IMR-90 (cell line): ENCODE measurements around the gene CDK6. TPM values are rescaled to one million over a fixed set of nuclear protein-coding genes. Genes with fewer than 3 reads are reported as not detected.
A peak's percentile ranks its signal among the peaks of the same experiment; 100 is the strongest.

ENCODE experiments used
- ATAC-seq: fragments of 200-7000 bp; cut with Tn5 transposase; 2 replicates; pipeline ENCODE4 v1.9.1; 2020; ENCODE audit warnings: low read depth, mild to moderate bottlenecking, moderate library complexity
- BruUV-seq: library from RNA; stranded (reverse); fragments of 400-500 nt; replicated peaks from 2 replicates; lab custom pipeline; 2021; lab: Mats Ljungman, UMichigan
- CTCF ChIA-PET: fragments of 300-600 bp; formaldehyde crosslinking; extraction: SDS; loops from one replicate; lab custom pipeline; 2021; ENCODE audit warnings: antibody characterized with exemption; lab: Yijun Ruan, JAX
- POLR2A ChIA-PET: fragments of 300-600 bp; sonication (Branson Sonifier 250); formaldehyde crosslinking; loops from one replicate; lab custom pipeline; 2022; ENCODE audit warnings: antibody characterized with exemption; ENCODE audit not compliant: unreplicated experiment; lab: Charles Lee
- DNase-seq: peaks from one replicate; pipeline ENCODE4 v3.0.0; 2013
- H2AFZ ChIP-seq: replicated peaks from 2 replicates; pipeline ENCODE3; 2013; ENCODE audit warnings: low read length, mild to moderate bottlenecking; ENCODE audit not compliant: poor library complexity
- H2AK5ac ChIP-seq: 2 replicates; pipeline ENCODE4 v1.6.1; 2013; ENCODE audit warnings: low read depth, low read length, inconsistent platforms
- H2AK9ac ChIP-seq: replicated peaks from 2 replicates; pipeline ENCODE3; 2013; ENCODE audit warnings: mild to moderate bottlenecking, low read depth, low read length, moderate library complexity; ENCODE audit not compliant: poor library complexity
- H2BK120ac ChIP-seq: 2 replicates; pipeline ENCODE4 v1.6.1; 2013; ENCODE audit warnings: low read depth, low read length, inconsistent platforms
- H2BK15ac ChIP-seq: 3 replicates; pipeline ENCODE4 v1.6.1; 2013; ENCODE audit warnings: low read depth, low read length, inconsistent platforms
- H2BK20ac ChIP-seq: 2 replicates; pipeline ENCODE4 v1.6.1; 2013; ENCODE audit warnings: low read depth, mild to moderate bottlenecking, inconsistent platforms, low read length, moderate library complexity
- H2BK5ac ChIP-seq: 2 replicates; pipeline ENCODE4 v1.6.1; 2013; ENCODE audit warnings: mild to moderate bottlenecking, low read depth, low read length, inconsistent platforms; ENCODE audit not compliant: poor library complexity, severe bottlenecking
- H3K14ac ChIP-seq: replicated peaks from 2 replicates; pipeline ENCODE4 v1.6.1; 2013; ENCODE audit warnings: low read depth, low read length, inconsistent platforms
- H3K18ac ChIP-seq: 2 replicates; pipeline ENCODE4 v1.6.1; 2013; ENCODE audit warnings: low read depth, low read length, control low read depth
- H3K23ac ChIP-seq: 2 replicates; pipeline ENCODE4 v1.6.1; 2013; ENCODE audit warnings: low read depth, low read length, inconsistent platforms
- H3K27ac ChIP-seq: 2 replicates; pipeline ENCODE4 v1.5.1; 2013; ENCODE audit warnings: mild to moderate bottlenecking, control low read depth, low read length; ENCODE audit not compliant: insufficient read depth
- H3K27me3 ChIP-seq: 2 replicates; pipeline ENCODE4 v1.6.1; 2013; ENCODE audit warnings: low read length; ENCODE audit not compliant: control insufficient read depth, insufficient read depth
- H3K36me3 ChIP-seq: 2 replicates; pipeline ENCODE4 v1.6.1; 2013; ENCODE audit warnings: low read length, mixed read lengths; ENCODE audit not compliant: control insufficient read depth, insufficient read depth
- H3K4ac ChIP-seq: 2 replicates; pipeline ENCODE4 v1.6.1; 2013; ENCODE audit warnings: low read depth, low read length, inconsistent platforms
- H3K4me1 ChIP-seq: 2 replicates; pipeline ENCODE4 v1.6.1; 2013; ENCODE audit warnings: low read length, mixed read lengths; ENCODE audit not compliant: control insufficient read depth, insufficient read depth
- H3K4me2 ChIP-seq: 2 replicates; pipeline ENCODE4 v1.6.1; 2013; ENCODE audit warnings: low read depth, mild to moderate bottlenecking, control low read depth, low read length, moderate library complexity
- H3K4me3 ChIP-seq: 2 replicates; pipeline ENCODE4 v1.5.1; 2013; ENCODE audit warnings: low read depth, mild to moderate bottlenecking, control low read depth, low read length, moderate library complexity; ENCODE audit not compliant: insufficient read depth
- H3K56ac ChIP-seq: 2 replicates; pipeline ENCODE4 v1.6.1; 2013; ENCODE audit warnings: low read length, inconsistent platforms; ENCODE audit not compliant: insufficient read depth; ENCODE audit errors: extremely low read depth
- H3K79me1 ChIP-seq, 2 experiments: 2 replicates each; pipeline ENCODE4 v1.6.1; 2013; ENCODE audit warnings: low read length in 2 of 2, inconsistent platforms in 1 of 2, low read depth in 1 of 2
- H3K9ac ChIP-seq: 2 replicates; pipeline ENCODE4 v1.6.1; 2013; ENCODE audit warnings: low read depth, low read length, control low read depth
- H3K9me1 ChIP-seq: 2 replicates; pipeline ENCODE4 v1.6.1; 2013; ENCODE audit warnings: low read length, inconsistent platforms; ENCODE audit not compliant: insufficient read depth
- H3K9me3 ChIP-seq: 2 replicates; pipeline ENCODE4 v1.6.1; 2013; ENCODE audit warnings: low read length; ENCODE audit not compliant: control insufficient read depth, insufficient read depth
- H4K20me1 ChIP-seq: 2 replicates; pipeline ENCODE4 v1.6.1; 2013; ENCODE audit warnings: low read length, inconsistent platforms; ENCODE audit not compliant: insufficient read depth
- H4K5ac ChIP-seq: 2 replicates; pipeline ENCODE4 v1.6.1; 2013; ENCODE audit warnings: mild to moderate bottlenecking, low read depth, low read length, control low read depth
- H4K8ac ChIP-seq, 2 experiments: 2 replicates each; pipeline ENCODE4 v1.6.1; 2013; ENCODE audit warnings: low read depth in 2 of 2, low read length in 2 of 2, control low read depth in 1 of 2, inconsistent platforms in 1 of 2
- H4K91ac ChIP-seq: 2 replicates; pipeline ENCODE4 v1.6.1; 2013; ENCODE audit warnings: low read depth, low read length, inconsistent platforms; ENCODE audit not compliant: insufficient read depth
- CEBPB ChIP-seq: IDR thresholded peaks from 2 replicates; pipeline ENCODE4 v1.6.1; 2012; ENCODE audit warnings: low read depth, low read length, improper control_type of control experiment
- CHD1 ChIP-seq: IDR thresholded peaks from 2 replicates; pipeline ENCODE4 v1.6.1; 2012; ENCODE audit warnings: low read depth, low read length, improper control_type of control experiment
- FOS ChIP-seq: fragments of 150-350 bp; IDR thresholded peaks from 2 replicates; pipeline ENCODE4 v1.6.1; 2016; ENCODE audit warnings: low read depth, low read length
- MAFK ChIP-seq: IDR thresholded peaks from 2 replicates; pipeline ENCODE4 v1.6.1; 2012; ENCODE audit warnings: low read depth, low read length, improper control_type of control experiment
- MAZ ChIP-seq: IDR thresholded peaks from 2 replicates; pipeline ENCODE4 v1.6.1; 2012; ENCODE audit warnings: low read depth, mild to moderate bottlenecking, low read length, improper control_type of control experiment, moderate library complexity, borderline replicate concordance
- NFE2L2 ChIP-seq: fragments of 150-350 bp; IDR thresholded peaks from 2 replicates; pipeline ENCODE4 v1.6.1; 2016; ENCODE audit warnings: low read depth, mild to moderate bottlenecking, low read length
- POLR2A ChIP-seq: IDR thresholded peaks from 2 replicates; pipeline ENCODE4 v1.6.1; 2012; ENCODE audit warnings: mild to moderate bottlenecking, low read depth, low read length
- RAD21 ChIP-seq: IDR thresholded peaks from 2 replicates; pipeline ENCODE4 v1.6.1; 2012; ENCODE audit warnings: low read length, improper control_type of control experiment
- RCOR1 ChIP-seq: IDR thresholded peaks from 2 replicates; pipeline ENCODE4 v1.6.1; 2012; ENCODE audit warnings: mild to moderate bottlenecking, low read length, improper control_type of control experiment; ENCODE audit not compliant: insufficient replicate concordance
- RFX5 ChIP-seq: IDR thresholded peaks from 2 replicates; pipeline ENCODE4 v1.8.0; 2012; ENCODE audit warnings: low read depth, mild to moderate bottlenecking, low read length, moderate library complexity
- WGBS, 2 experiments: methylation state at CpG; one replicate each; pipeline versions ENCODE4 v1.1.5 to v1.1.7; 2013; ENCODE audit warnings: missing lambda C conversion rate in 2 of 2; ENCODE audit not compliant: insufficient read length in 1 of 2; ENCODE audit errors: extremely low coverage in 2 of 2; 5-methylcytosine and 5-hydroxymethylcytosine counted together
- dilution Hi-C: fragments of 300-500 bp; cut with HindIII; formaldehyde crosslinking; loops from one replicate; pipeline ENCODE4 v1.14.3; 2018; ENCODE audit warnings: low sequenced_read_pairs; ENCODE audit not compliant: unreplicated experiment
- in situ Hi-C: fragments of 300-500 bp; cut with MboI; formaldehyde crosslinking; loops from 3 replicates; pipeline ENCODE4 v1.14.3; 2019; ENCODE audit warnings: low sequenced_read_pairs, inconsistent platforms, mixed read lengths
- intact Hi-C: fragments of 100-400 bp; cut with micrococcal nuclease; formaldehyde crosslinking; loops from 2 replicates; pipeline ENCODE4 v1.10.0; 2022
- polyA plus RNA-seq, 3 experiments: library from polyadenylated mRNA; depleted of rRNA; stranded (reverse); fragments of >200 nt; gene quantifications; 2 replicates each; pipeline ENCODE4 v1.2.3, GENCODE V29; 2012; ENCODE audit warnings: low replicate concordance in 1 of 3
- total RNA-seq: library from RNA; depleted of rRNA; stranded (reverse); fragments of >200 nt; gene quantifications from 2 replicates; pipeline ENCODE4 v1.2.3, GENCODE V29; 2012
- TF ChIP-seq, protein P1 (sequence below): fragments of 150-350 bp; IDR thresholded peaks from 2 replicates; pipeline ENCODE4 v1.6.1; 2017; ENCODE audit warnings: mild to moderate bottlenecking, antibody characterized with exemption, low read length, low read depth

The CDK6 gene
- total and polyA plus RNA-seq, 2 of the 4 experiments (the other 2 are of a cell fraction) = 21.5 to 195 TPM

DNA sequence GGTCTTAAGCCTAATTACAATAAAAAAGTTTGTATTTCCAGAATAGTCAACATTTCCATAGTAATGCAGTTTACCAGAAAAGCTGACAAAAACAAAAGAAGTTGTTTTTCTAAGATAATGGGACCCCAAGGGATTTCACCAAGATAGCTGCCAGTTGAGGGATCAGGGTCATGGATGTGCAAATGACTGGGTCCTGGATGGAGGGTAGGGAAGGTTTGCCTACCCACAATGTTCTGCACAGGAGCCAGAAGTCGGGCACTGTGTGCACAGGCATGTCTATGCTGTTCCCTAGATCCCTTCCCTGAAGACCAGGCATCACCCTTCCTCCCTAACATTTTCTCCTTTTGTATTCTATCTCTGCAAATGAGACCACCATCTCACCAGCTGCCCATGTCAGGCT lies 152.1 kb downstream of the CDK6 start (continued):
- TF ChIP-seq MAZ = no peak
- no peak for TF ChIP-seq RCOR1
- no peak for TF ChIP-seq NFE2L2
- no peak for TF ChIP-seq POLR2A

DNA sequence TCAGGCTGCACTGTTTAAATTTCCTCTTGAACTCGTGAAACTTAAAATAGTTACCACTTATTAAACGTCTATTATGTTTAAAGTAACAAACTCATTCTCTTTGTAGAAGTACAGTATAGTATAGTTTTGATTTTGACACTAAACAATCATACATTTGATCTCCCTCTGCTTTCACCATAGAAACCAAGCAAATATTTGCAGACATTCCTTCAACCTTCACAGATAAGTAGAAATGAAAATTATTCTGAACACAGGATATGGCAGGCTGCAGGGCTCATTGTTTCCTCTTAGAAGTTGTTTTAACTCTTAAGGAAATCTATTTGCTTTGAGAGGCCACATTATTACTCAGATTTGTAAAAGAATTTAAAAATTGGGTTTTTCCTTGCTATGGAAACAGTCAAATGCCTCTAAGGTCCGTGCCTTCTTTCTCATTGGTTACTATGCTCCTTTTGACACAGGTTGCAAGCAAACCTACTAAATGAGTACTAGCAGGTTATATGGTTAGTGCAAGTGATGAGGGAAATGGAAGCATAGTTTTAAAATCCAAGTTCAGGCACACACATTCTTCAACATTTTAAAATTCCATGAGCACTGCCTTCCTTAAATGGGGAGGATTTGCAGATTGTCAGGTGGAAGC lies 153.4 kb downstream of the CDK6 start:
- BruUV-seq = no TSS peak
- no peaks in the 10 kb centered on the region for H3K27me3 ChIP-seq
- H3K14ac ChIP-seq = no peak overlapping the region
- ATAC-seq (peak; percentile 48), DNase-seq (peak; percentile 34)
- peaks cover 25% of the 10 kb centered on the region for H3K9me1 ChIP-seq
- H3K9me3 ChIP-seq = no peaks in the 10 kb centered on the region
- H3K4me3 ChIP-seq = no peak overlapping the region
- H2AK5ac ChIP-seq = no peak overlapping the region
- H3K27ac ChIP-seq = no peak overlapping the region
- no peak overlapping the region; the same call in 1 of the 2 replicates for H4K5ac ChIP-seq
- no peak overlapping the region for H3K9ac ChIP-seq
- dilution Hi-C loops = no loop called here
- no peak overlapping the region for H3K18ac ChIP-seq
- peaks cover 24% of the 10 kb centered on the region; the same call in 1 of the 2 replicates for H4K20me1 ChIP-seq
- H2AK9ac ChIP-seq = no peak overlapping the region
- intact Hi-C loops = no loop called here
- peaks cover 46 to 72% of the 10 kb centered on the region in 2 experiments for H3K79me1 ChIP-seq
- peaks cover 9% of the 10 kb centered on the region for H3K4me1 ChIP-seq
- H3K4me2 ChIP-seq = peak overlapping the region; percentile 18; the same call in 1 of the 2 replicates
- no peak overlapping the region for H2BK120ac ChIP-seq
- in situ Hi-C loops = loop anchor here (5.0 kb wide), 1 partner anchor 369 kb away; no protein-coding TSS in a partner anchor
- H4K8ac ChIP-seq = no peak overlapping the region
- H4K91ac ChIP-seq = no peak overlapping the region
- no peak overlapping the region for H2AFZ ChIP-seq
- no peak overlapping the region for H2BK15ac ChIP-seq
- peaks cover 7% of the 10 kb centered on the region for H3K36me3 ChIP-seq
- ChIA-PET POLR2A (no interaction called here), CTCF (interaction anchor here (0.6 kb wide), 1 partner anchor 40 kb away, joined by 3 read pairs; no protein-coding TSS in a partner anchor)
- no peak overlapping the region for H2BK20ac ChIP-seq
- H3K4ac ChIP-seq = no peak overlapping the region
- no peak for TF ChIP-seq CHD1
- no peak for TF ChIP-seq RFX5
- TF ChIP-seq RAD21 = no peak
- TF ChIP-seq RCOR1 = no peak
- TF ChIP-seq FOS = no peak
- TF ChIP-seq, protein P1, sequence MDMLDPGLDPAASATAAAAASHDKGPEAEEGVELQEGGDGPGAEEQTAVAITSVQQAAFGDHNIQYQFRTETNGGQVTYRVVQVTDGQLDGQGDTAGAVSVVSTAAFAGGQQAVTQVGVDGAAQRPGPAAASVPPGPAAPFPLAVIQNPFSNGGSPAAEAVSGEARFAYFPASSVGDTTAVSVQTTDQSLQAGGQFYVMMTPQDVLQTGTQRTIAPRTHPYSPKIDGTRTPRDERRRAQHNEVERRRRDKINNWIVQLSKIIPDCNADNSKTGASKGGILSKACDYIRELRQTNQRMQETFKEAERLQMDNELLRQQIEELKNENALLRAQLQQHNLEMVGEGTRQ = no peak
- no peak for TF ChIP-seq MAFK
- TF ChIP-seq CEBPB = no peak
- TF ChIP-seq NFE2L2 = no peak
- H3K23ac ChIP-seq = 0 out of 2 replicates have a peak overlapping the region, but pooled peaks have one; percentile 73
- H2BK5ac ChIP-seq = no peak overlapping the region
- no peak overlapping the region for H3K56ac ChIP-seq
- no CpG with 5 or more reads among the region's 3 CpGs for WGBS, 2 experiments
